ENCODE results near the gene AP1G2.

GRCh38 chr14:23539248-23540140, 28.1 kb downstream of the AP1G2 start:
- TF ChIP-seq CTCF (optimal IDR thresholded peaks at IDR 0.05 in 1 of 3, IDR thresholded peaks at IDR 0.05 in 1 of 3, conservative IDR thresholded peaks at IDR 0.05 in 1 of 3; ENCODE audit: extremely low read depth in 1 of 3, insufficient read depth in 2 of 3, low read length in 3 of 3) (peak; percentile 72 to 84 (median 79)), EZH2 (IDR thresholded peaks at IDR 0.05; ENCODE audit: low read length) (no peak)

Data from keratinocyte (primary cell).